HepG2 (cell line): ENCODE results near the gene ARHGAP12. TPM values are rescaled to one million over a fixed set of nuclear protein-coding genes. Genes with fewer than 3 reads are reported as not detected.

Source experiments
- ATAC-seq: fragments of 200-7000 bp; cut with Tn5 transposase; 3 replicates; pipeline ENCODE4 v1.9.1; 2020; ENCODE audit warnings: mild to moderate bottlenecking, moderate library complexity
- BruUV-seq: library from RNA; stranded (reverse); fragments of 400-500 nt; replicated peaks from 2 replicates; lab custom pipeline; 2021; lab: Mats Ljungman, UMichigan
- CTCF ChIA-PET: fragments of 300-600 bp; formaldehyde crosslinking; extraction: SDS; loops from one replicate; lab custom pipeline; 2021; ENCODE audit warnings: low total read pairs, inconsistent platforms, low intra/inter-chr PET ratio; lab: Yijun Ruan, JAX
- POLR2A ChIA-PET: fragments of 350-600 bp; sonication (Branson Sonifier 250); formaldehyde crosslinking; loops from one replicate; lab custom pipeline; 2020; ENCODE audit warnings: antibody characterized with exemption, inconsistent platforms; lab: Yijun Ruan, JAX
- DNase-seq: peaks from one replicate; pipeline ENCODE4 v3.0.0-alpha.2; 2015; ENCODE audit warnings: low spot score
- FAIRE-seq: peaks from 3 replicates; lab custom pipeline; 2011; peaks lifted over from hg19 to GRCh38; lab: Jason Lieb, UNC
- H2AFZ ChIP-seq: one replicate; pipeline ENCODE4 v1.6.1; 2011; ENCODE audit warnings: low read length, inconsistent platforms
- H3K27ac ChIP-seq: fragments of 300-600 bp; 3 replicates; pipeline ENCODE4 v1.8.0; 2011; ENCODE audit warnings: mixed run types, mild to moderate bottlenecking, mixed read lengths, low read length, inconsistent platforms; ENCODE audit not compliant: insufficient read depth; ENCODE audit errors: extremely low read length
- H3K27me3 ChIP-seq, 2 experiments: fragments of 200-600 bp in 1 of 2; 2 replicates in 1 of 2; 3 replicates in 1 of 2; pipeline versions ENCODE4 v1.6.0 to v1.8.0; 2011; ENCODE audit warnings: low read length in 2 of 2, mild to moderate bottlenecking in 2 of 2, moderate library complexity in 2 of 2, inconsistent platforms in 1 of 2; ENCODE audit not compliant: insufficient read depth in 2 of 2, control insufficient read depth in 1 of 2
- H3K36me3 ChIP-seq, 2 experiments: fragments of 200-600 bp in 1 of 2; replicated peaks in 1 of 2; 2 replicates in 1 of 2; 3 replicates in 1 of 2; pipeline versions ENCODE4 v1.5.1 to v1.8.0; 2011; ENCODE audit warnings: low read length in 2 of 2, inconsistent platforms in 1 of 2; ENCODE audit not compliant: insufficient read depth in 2 of 2, control insufficient read depth in 1 of 2
- H3K4me1 ChIP-seq: 2 replicates; pipeline ENCODE4 v1.5.1; 2012; ENCODE audit warnings: low read length, inconsistent platforms; ENCODE audit not compliant: insufficient read depth
- H3K4me2 ChIP-seq: 2 replicates; pipeline ENCODE4 v1.6.0; 2011; ENCODE audit warnings: low read depth, low read length, inconsistent platforms
- H3K4me3 ChIP-seq, 3 experiments: fragments of 200-600 bp in 1 of 3; sonication (generic), shearing (Covaris generic) in 1 of 3; replicated peaks in 1 of 3; 2 replicates each; pipeline ENCODE4 v1.5.1; 2011 to 2016; ENCODE audit warnings: low read length in 3 of 3, inconsistent platforms in 2 of 3, low read depth in 2 of 3, mild to moderate bottlenecking in 2 of 3, control low read depth in 1 of 3, mixed read lengths in 1 of 3; ENCODE audit not compliant: insufficient read depth in 1 of 3
- H3K79me2 ChIP-seq: one replicate; pipeline ENCODE4 v1.6.1; 2011; ENCODE audit warnings: low read length, inconsistent platforms; ENCODE audit not compliant: insufficient read depth
- H3K9ac ChIP-seq: 2 replicates; pipeline ENCODE4 v1.6.0; 2011; ENCODE audit warnings: mild to moderate bottlenecking, low read depth, low read length, inconsistent platforms; ENCODE audit not compliant: insufficient read depth
- H3K9me3 ChIP-seq: 2 replicates; pipeline ENCODE4 v1.5.1; 2012; ENCODE audit warnings: mild to moderate bottlenecking, low read length
- H4K20me1 ChIP-seq: 2 replicates; pipeline ENCODE4 v1.6.0; 2011; ENCODE audit warnings: inconsistent platforms, mild to moderate bottlenecking, low read length, moderate library complexity; ENCODE audit not compliant: insufficient read depth
- FOSL1 ChIP-seq: sonication (generic); formaldehyde crosslinking; IDR thresholded peaks from 2 replicates; pipeline ENCODE4 v1.9.0; 2021; ENCODE audit warnings: missing genetic modification reagents, borderline replicate concordance
- FOXM1 ChIP-seq: sonication (generic); formaldehyde crosslinking; IDR thresholded peaks from 2 replicates; pipeline ENCODE4 v1.5.0; 2020; ENCODE audit warnings: missing genetic modification reagents
- HDAC6 ChIP-seq: fragments of 200-600 bp; sonication (generic); IDR thresholded peaks from 2 replicates; pipeline ENCODE4 v1.7.0; 2017; ENCODE audit warnings: mild to moderate bottlenecking, antibody characterized with exemption, low read length, low read depth
- ISX ChIP-seq: sonication (generic); formaldehyde crosslinking; conservative IDR thresholded peaks from 2 replicates; pipeline ENCODE4 v1.5.0; 2020; ENCODE audit warnings: missing genetic modification reagents
- KLF15 ChIP-seq: sonication (generic); formaldehyde crosslinking; IDR thresholded peaks from 2 replicates; pipeline ENCODE4 v1.8.1; 2023; ENCODE audit warnings: borderline replicate concordance, mild to moderate bottlenecking, inconsistent platforms, missing genetic modification reagents, mixed read lengths
- NR2F2 ChIP-seq: IDR thresholded peaks from 2 replicates; pipeline ENCODE4 v1.6.1; 2012; ENCODE audit warnings: low read depth, inconsistent platforms, borderline replicate concordance
- RFXAP ChIP-seq: sonication (generic); formaldehyde crosslinking; IDR thresholded peaks from 2 replicates; pipeline ENCODE4 v1.4.0; 2020; ENCODE audit warnings: missing genetic modification reagents, borderline replicate concordance
- SMAD9 ChIP-seq: sonication (generic); formaldehyde crosslinking; IDR thresholded peaks from 2 replicates; pipeline ENCODE4 v1.5.1; 2020; ENCODE audit warnings: mild to moderate bottlenecking, missing genetic modification reagents
- THAP11 ChIP-seq: IDR thresholded peaks from 2 replicates; pipeline ENCODE4 v1.6.1; 2016; ENCODE audit warnings: missing biosample characterization, missing genetic modification reagents
- UBTF ChIP-seq: sonication (generic); formaldehyde crosslinking; IDR thresholded peaks from 2 replicates; pipeline ENCODE4 v1.4.0; 2020; ENCODE audit warnings: mild to moderate bottlenecking, missing genetic modification reagents
- ZBTB14 ChIP-seq: sonication (generic); formaldehyde crosslinking; IDR thresholded peaks from 2 replicates; pipeline ENCODE4 v1.4.0; 2020; ENCODE audit warnings: missing genetic modification reagents
- ZFX ChIP-seq: sonication (generic); formaldehyde crosslinking; IDR thresholded peaks from 2 replicates; pipeline ENCODE4 v1.4.0; 2020; ENCODE audit warnings: mild to moderate bottlenecking, low read depth, missing genetic modification reagents, moderate library complexity
- ZNF768 ChIP-seq: sonication (generic); formaldehyde crosslinking; IDR thresholded peaks from 2 replicates; pipeline ENCODE4 v1.4.0; 2020; ENCODE audit warnings: missing genetic modification reagents
- ZNF800 ChIP-seq: sonication (generic); formaldehyde crosslinking; IDR thresholded peaks from 2 replicates; pipeline ENCODE4 v1.4.0; 2020; ENCODE audit warnings: missing genetic modification reagents
- in situ Hi-C: cut with HindIII; loops from 2 replicates; pipeline ENCODE4 v1.10.0; 2017; ENCODE audit warnings: low pct_unique_long_range_greater_than_20kb; ENCODE audit not compliant: extremely low pct_ligation_motif_present
- intact Hi-C: fragments of 100-400 bp; cut with micrococcal nuclease; formaldehyde crosslinking; loops from one replicate; pipeline ENCODE4 v1.10.0; 2022; ENCODE audit not compliant: unreplicated experiment
- polyA plus RNA-seq, 8 experiments: library from polyadenylated mRNA; depleted of rRNA in 3 of 8; stranded (reverse) in 7 of 8; unstranded in 1 of 8; fragments of >200 nt; fragmentation: Illumina TruSeq in 4 of 8; extraction: Trizol in 4 of 8; gene quantifications; 2 replicates each; pipeline versions ENCODE4 v1.2.1 to v1.2.3, GENCODE V29; 2011 to 2016; ENCODE audit warnings: low read depth in 4 of 8, missing spikeins in 1 of 8, mixed read lengths in 1 of 8; ENCODE audit not compliant: insufficient read depth in 1 of 8
- total RNA-seq, 5 experiments: library from RNA; depleted of rRNA; stranded (reverse); fragments of >200 nt; fragmentation: Illumina TruSeq; extraction: Trizol; gene quantifications; 2 replicates each; pipeline ENCODE4 v1.2.3, GENCODE V29; 2016; ENCODE audit warnings: low read depth in 1 of 5

Gene ARHGAP12
- total and polyA plus RNA-seq, 2 of the 13 experiments (the other 11 are each of a cell fraction or from before 2014, with no cell fraction given) = 25.0 to 54.6 TPM

GRCh38 chr10:31935678-31936077 is 7.0 kb upstream of the ARHGAP12 start (continued):
- no peak for TF ChIP-seq ZNF800
- TF ChIP-seq FOSL1 (CRISPR knock-in tag) = no peak
- no peak for TF ChIP-seq THAP11 (CRISPR knock-in tag)
- TF ChIP-seq RFXAP (CRISPR knock-in tag) = no peak

GRCh38 chr10:31932838-31933237 is 4.2 kb upstream of the ARHGAP12 start:
- no peak overlapping the region for H3K27ac ChIP-seq
- no peak for DNase-seq
- in situ Hi-C loops (loop anchor here (25.0 kb wide), 1 partner anchor 1496 kb away; the partner anchor contains the start of gene MAP3K8), intact Hi-C loops (no loop called here)
- BruUV-seq = no TSS peak
- no peak overlapping the region for H3K4me2 ChIP-seq
- no peak for FAIRE-seq
- ATAC-seq = no peak
- no peak overlapping the region for H3K4me3 ChIP-seq
- ChIA-PET CTCF (no interaction called here), POLR2A (no interaction called here)
- no peaks in the 10 kb centered on the region for H3K27me3 ChIP-seq
- no peaks in the 10 kb centered on the region for H4K20me1 ChIP-seq
- H3K9me3 ChIP-seq = no peaks in the 10 kb centered on the region
- H3K4me1 ChIP-seq = peaks cover 42% of the 10 kb centered on the region
- no peak overlapping the region for H2AFZ ChIP-seq
- no peak overlapping the region for H3K9ac ChIP-seq
- H3K36me3 ChIP-seq = no peaks in the 10 kb centered on the region
- no peak for TF ChIP-seq FOXM1 (CRISPR knock-in tag)
- TF ChIP-seq ZFX (CRISPR knock-in tag) = no peak
- TF ChIP-seq UBTF (CRISPR knock-in tag) = no peak
- TF ChIP-seq ISX (CRISPR knock-in tag) = no peak
- TF ChIP-seq ZBTB14 (CRISPR knock-in tag) = no peak
- no peak for TF ChIP-seq NR2F2
- TF ChIP-seq SMAD9 (CRISPR knock-in tag) = no peak
- TF ChIP-seq HDAC6 = no peak
- TF ChIP-seq KLF15 (CRISPR knock-in tag) = no peak
- TF ChIP-seq ZNF768 (CRISPR knock-in tag) = no peak
- peaks cover 45% of the 10 kb centered on the region for H3K79me2 ChIP-seq
